ENCODE measurements around the gene CD3G.
"Not testable (repeated sequence)": the region's sequence is repeated elsewhere in the genome, so short reads cannot be mapped to it uniquely, and the experiment has no call there.

CD3G gene

GRCh38 chr11:118382954-118383353 lies 38.8 kb downstream of the CD3G start:
- no peak for DNase-seq

GRCh38 chr11:118383657-118384056 lies 39.5 kb downstream of the CD3G start:
- DNase-seq = no peak

- no peak for DNase-seq
Observed at GRCh38 chr11:118396097-118396501, 52.0 kb downstream of the CD3G start.

GRCh38 chr11:118397448-118397847 lies 53.3 kb downstream of the CD3G start:
- DNase-seq = no peak

- no peak for DNase-seq
Observed at GRCh38 chr11:118398791-118399559, 54.8 kb downstream of the CD3G start.

GRCh38 chr11:118401151-118401879 lies 57.2 kb downstream of the CD3G start, which contains the start of gene ATP5MG:
Gene ATP5MG, plus strand, starts transcription at chr11:118401606. Its CDS starts 60 bp downstream, at chr11:118401666.
- DNase-seq = peak; percentile 83 to 91

GRCh38 chr11:118401880-118402590 lies 57.9 kb downstream of the CD3G start:
- DNase-seq = no peak

GRCh38 chr11:118402594-118402993 lies 58.5 kb downstream of the CD3G start:
- not testable (repeated sequence) for DNase-seq

Measured in NCI-H187 (cell line).